GOT3 (cell line): ENCODE data around the gene GSTM3.
"Not testable (repeated sequence)": the region's sequence is repeated elsewhere in the genome, so short reads cannot be mapped to it uniquely, and the experiment has no call there.

ENCODE experiments used
- DNase-seq: peaks from one replicate; lab custom pipeline; 2025; ENCODE audit warnings: mixed read lengths; lab: John Stamatoyannopoulos, UW

GSTM3 gene

DNA sequence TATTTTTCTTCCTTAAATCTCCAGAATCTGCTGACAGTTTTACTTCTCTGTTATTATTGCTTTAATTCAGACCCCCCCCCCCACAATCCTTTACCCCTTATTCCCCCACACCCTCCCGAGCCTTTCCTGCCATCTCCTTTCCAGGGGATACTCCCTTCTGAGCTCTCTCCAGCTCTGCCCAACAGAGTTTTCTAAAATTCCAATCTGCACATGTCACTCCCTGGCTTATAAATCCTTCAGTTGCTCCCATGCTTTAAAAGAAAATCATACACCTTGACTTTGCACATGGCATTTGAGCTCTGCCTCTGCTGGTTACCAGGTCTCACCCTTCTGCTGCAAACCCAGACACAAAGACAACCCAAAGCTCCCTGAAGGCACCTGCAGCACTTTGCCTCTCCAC is 34.6 kb upstream of the GSTM3 start:
- no peak for DNase-seq

DNA sequence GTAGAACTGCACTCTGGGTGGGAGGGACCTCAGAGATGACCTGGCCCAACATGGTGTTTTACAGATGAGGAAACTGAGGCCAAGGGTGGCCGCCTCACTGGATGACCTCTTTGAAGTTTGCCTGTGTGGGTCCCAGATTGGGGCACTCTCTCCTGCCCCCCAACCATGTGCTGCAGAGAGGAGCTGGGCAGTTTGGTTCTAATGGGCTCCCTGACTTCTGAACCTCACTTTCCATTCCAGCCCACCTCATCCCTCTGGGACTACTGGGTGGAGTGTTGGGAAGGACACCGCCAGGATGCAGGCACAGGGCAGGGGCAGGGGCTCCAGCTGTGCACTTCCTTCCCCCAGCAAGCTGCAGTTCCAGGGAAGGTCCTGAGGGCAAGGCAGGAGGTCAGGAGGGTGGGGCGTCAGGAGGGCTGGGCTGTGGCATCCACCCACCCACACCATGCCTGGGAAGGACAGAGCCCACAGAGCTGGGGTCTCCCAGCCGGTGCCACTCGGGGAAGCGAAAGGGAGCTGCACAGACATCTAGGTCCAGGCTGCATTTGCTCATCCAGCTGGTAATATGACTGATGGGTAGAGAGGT is 33.2 kb upstream of the GSTM3 start:
- DNase-seq: no peak

- no peak for DNase-seq
These were observed 32.5 kb upstream of the GSTM3 start for GRCh38 chr1:109773203-109773899.

- DNase-seq: no peak
These were observed 31.9 kb upstream of the GSTM3 start for GRCh38 chr1:109772658-109773202.

DNA sequence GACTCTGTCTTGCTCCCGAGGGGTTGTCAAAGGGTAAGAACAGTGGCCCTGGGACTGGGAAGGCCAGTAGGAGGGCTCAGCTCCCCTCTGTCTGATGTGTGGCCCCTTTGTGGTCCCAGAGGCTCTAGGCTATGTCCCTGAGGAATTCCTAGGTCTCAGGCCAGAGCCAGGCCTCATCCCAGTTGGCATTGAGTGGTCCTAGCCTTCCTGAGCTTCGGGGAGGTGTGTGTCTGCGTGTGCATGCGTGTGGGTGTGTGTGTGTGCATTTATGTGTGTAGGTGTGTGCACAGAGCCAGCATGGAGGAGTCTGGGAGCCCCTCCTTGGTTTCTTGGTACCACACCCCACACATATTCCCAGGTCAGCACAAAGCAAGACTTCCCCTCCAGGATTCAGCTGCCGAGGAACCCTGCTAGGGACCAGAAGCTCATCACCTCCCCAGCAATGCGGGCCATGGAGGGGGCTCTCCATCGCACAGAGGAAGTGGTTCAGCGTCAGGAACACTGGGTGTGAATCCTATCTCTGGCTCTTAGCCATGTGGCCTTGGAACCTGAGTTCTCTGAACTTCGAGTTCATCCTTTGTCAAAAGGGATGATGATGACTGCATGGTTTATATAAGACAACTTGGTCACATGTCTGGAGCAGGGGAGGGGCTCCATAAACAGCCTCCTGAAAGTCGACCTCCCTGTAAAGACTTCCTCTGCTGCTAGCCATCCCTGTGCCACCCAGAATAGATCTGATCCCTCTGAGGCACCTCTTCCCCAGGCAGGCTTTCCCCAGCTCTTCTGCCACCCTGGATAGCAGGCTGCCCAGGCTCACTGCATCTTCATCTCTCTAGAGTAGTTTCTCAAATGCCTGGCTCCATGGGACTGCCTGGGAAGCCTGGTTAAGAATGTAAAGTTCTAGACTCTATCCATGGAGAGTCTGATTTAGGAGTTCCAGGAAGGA is 31.1 kb upstream of the GSTM3 start:
- DNase-seq: no peak

DNA sequence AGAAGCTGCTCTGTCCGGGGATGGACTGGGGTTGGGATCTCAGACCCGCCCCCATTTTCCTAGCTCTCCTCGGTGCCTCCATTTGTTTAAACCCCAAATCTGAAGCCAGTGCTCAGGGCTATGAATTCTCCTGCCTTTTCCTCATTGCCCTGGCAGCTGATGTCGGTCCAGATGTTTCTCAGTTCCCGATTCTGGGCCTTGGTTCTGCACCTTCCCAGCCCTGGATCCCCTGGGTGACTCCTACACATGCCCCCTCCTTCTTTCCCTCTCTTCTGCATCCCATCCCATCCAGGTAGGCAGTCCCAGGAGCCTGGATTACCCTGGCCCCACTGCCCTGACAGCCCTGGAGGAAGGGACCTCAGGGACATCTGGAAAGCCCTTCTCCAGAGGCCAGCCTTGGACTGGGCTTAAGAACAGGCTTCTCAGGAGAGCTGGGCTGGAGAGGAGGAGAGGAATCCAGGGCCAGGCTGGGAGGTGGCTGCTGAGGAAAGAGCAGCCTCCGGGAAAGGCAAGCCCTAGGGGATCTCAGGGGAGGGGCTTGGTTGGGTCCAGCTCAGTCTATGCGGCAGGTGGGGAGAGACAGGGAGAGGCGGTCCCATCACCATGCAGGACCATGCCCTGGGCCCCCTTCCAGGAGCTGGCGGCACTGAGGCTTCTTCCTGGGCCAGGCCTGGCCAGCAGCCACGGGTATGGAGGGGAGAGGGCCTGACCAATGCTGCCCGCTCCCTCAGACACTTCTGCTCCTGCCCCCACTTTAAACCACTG is 29.7 kb upstream of the GSTM3 start:
- no peak for DNase-seq

GRCh38 chr1:109769330-109770078 is 28.7 kb upstream of the GSTM3 start:
- DNase-seq: no peak

DNA sequence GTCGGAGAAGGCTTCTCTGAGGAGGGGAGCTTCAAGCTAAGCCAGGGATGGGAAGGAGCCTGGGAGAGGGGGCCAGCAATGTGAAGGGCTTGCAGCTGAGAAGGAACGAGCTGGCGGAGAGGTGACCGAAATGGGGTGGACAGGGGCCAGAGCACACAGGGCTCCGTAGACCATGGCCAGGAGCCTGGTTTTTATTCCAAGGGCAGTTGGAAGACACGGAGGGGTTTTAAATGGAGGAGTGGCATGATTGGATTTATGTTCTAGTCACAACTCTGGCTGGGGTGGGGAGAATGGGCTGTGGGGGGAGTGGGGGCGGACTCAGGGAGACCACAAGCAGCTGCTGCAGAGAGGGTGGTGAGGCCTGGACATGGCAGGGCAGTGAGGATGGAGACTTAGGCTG is 28.0 kb upstream of the GSTM3 start:
- DNase-seq: no peak

GRCh38 chr1:109768335-109768650 is 27.5 kb upstream of the GSTM3 start:
- DNase-seq: no peak

- no peak for DNase-seq
These were observed 26.9 kb upstream of the GSTM3 start for GRCh38 chr1:109767637-109768334.

DNA sequence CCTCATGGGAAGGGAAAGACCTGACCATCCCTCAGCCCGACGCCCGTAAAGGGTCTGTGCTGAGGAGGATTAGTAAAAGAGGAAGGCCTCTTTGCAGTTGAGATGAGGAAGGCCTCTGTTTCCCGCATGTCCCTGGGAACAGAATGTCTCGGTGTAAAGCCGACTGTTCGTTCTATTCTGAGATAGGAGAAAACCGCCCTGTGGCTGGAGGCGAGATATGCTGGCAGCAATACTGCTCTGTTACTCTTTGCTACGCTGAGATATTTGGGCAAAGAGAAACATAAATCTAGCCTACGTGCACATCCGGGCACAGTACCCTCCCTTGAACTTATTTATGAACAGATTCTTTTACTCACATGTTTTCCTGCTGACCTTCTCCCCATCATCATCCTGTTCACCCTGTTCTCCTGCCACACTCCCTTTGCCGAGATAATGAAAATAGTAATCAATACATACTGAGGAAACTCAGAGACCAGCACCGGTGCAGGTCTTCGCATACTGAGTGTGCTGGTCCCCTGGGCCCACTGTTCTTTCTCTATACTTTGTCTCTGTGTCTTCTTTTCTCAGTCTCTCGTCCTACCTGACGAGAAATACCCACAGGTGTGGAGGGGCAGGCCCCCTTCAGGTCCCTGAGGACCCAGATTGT is 26.3 kb upstream of the GSTM3 start:
- not testable (repeated sequence) for DNase-seq

GRCh38 chr1:109765896-109766615 is 25.2 kb upstream of the GSTM3 start:
- DNase-seq: no peak

GRCh38 chr1:109765483-109765815 is 24.6 kb upstream of the GSTM3 start:
- no peak for DNase-seq

GRCh38 chr1:109764561-109765482 is 24.0 kb upstream of the GSTM3 start:
- no peak for DNase-seq

- no peak for DNase-seq
These were observed 23.0 kb upstream of the GSTM3 start, which contains the start of gene EPS8L3 for GRCh38 chr1:109763646-109764415. TSS of gene EPS8L3 (minus strand) at chr1:109763923. CDS start at chr1:109761749, 2,174 bp downstream.

GRCh38 chr1:109762821-109763645 is 22.2 kb upstream of the GSTM3 start:
- DNase-seq: no peak
